ENCODE data around the gene RCAN1. TPM values are rescaled to one million over a fixed set of nuclear protein-coding genes. Genes with fewer than 3 reads are reported as not detected.

Gene RCAN1
- total and polyA plus RNA-seq, 2 of the 4 experiments (the other 2 are of a cell fraction): 53.5 to 175 TPM

- Histone ChIP-seq H3K79me1 (ENCODE audit: low read depth in 1 of 2, low read length in 2 of 2) (no peaks in the 10 kb centered on the region), H3K56ac (ENCODE audit: extremely low read depth, insufficient read depth, low read length) (no peak overlapping the region), H3K36me3 (ENCODE audit: control insufficient read depth, insufficient read depth, low read length) (no peaks in the 10 kb centered on the region), H2BK120ac (ENCODE audit: low read depth, low read length) (no peak overlapping the region), H3K4me3 (ENCODE audit: insufficient read depth, low read depth, low read length) (no peak overlapping the region), H3K9me3 (ENCODE audit: control insufficient read depth, insufficient read depth, low read length) (no peaks in the 10 kb centered on the region), H3K27ac (ENCODE audit: insufficient read depth, low read length) (no peak overlapping the region), H4K5ac (ENCODE audit: low read depth, low read length) (no peak overlapping the region), H4K8ac (ENCODE audit: low read depth in 2 of 2, low read length in 2 of 2) (no peak overlapping the region), H3K9me1 (ENCODE audit: insufficient read depth, low read length) (peaks cover 7% of the 10 kb centered on the region), H2BK15ac (ENCODE audit: low read depth, low read length) (no peak overlapping the region), H2BK20ac (ENCODE audit: low read depth, low read length) (no peak overlapping the region; the same call in 1 of the 2 replicates), H4K20me1 (ENCODE audit: insufficient read depth, low read length) (no peaks in the 10 kb centered on the region), H2AK5ac (ENCODE audit: low read depth, low read length) (no peak overlapping the region), H3K9ac (ENCODE audit: low read depth, low read length) (no peak overlapping the region), H2AFZ (replicated peaks; ENCODE audit: low read length, poor library complexity) (no peak overlapping the region), H3K14ac (replicated peaks; ENCODE audit: low read depth, low read length) (no peak overlapping the region), H2BK5ac (ENCODE audit: low read depth, low read length, poor library complexity, severe bottlenecking) (no peak overlapping the region), H3K4ac (ENCODE audit: low read depth, low read length) (no peak overlapping the region), H4K91ac (ENCODE audit: insufficient read depth, low read depth, low read length) (no peak overlapping the region), H3K4me2 (ENCODE audit: low read depth, low read length) (no peak overlapping the region), H2AK9ac (replicated peaks; ENCODE audit: low read depth, low read length, poor library complexity) (no peak overlapping the region), H3K18ac (ENCODE audit: low read depth, low read length) (no peak overlapping the region), H3K27me3 (ENCODE audit: control insufficient read depth, insufficient read depth, low read length) (peaks cover 2% of the 10 kb centered on the region; the same call in 1 of the 2 replicates), H3K23ac (ENCODE audit: low read depth, low read length) (no peak overlapping the region), H3K4me1 (ENCODE audit: control insufficient read depth, insufficient read depth, low read length) (peaks cover 3% of the 10 kb centered on the region)
- DNase-seq (peak; percentile 18), ATAC-seq (ENCODE audit: low read depth) (no peak)
- TF ChIP-seq BHLHE40 (IDR thresholded peaks at IDR 0.05; ENCODE audit: low read depth, low read length): peak; percentile 39; the same call in 1 of the 2 replicates
- no peak for TF ChIP-seq RAD21 (IDR thresholded peaks at IDR 0.05; ENCODE audit: low read length)
- intact Hi-C loops (cut with micrococcal nuclease) (no loop called here), dilution Hi-C loops (cut with HindIII; ENCODE audit: low sequenced_read_pairs, unreplicated experiment) (no loop called here), in situ Hi-C loops (cut with MboI; ENCODE audit: low sequenced_read_pairs) (no loop called here)
- POLR2A ChIA-PET (ENCODE audit: unreplicated experiment): no interaction called here
- no TSS peak for BruUV-seq (replicated peaks)
- CTCF ChIA-PET: no interaction called here
- 69% methylated on average over 2 of the region's 7 CpGs; no CpG with 5 or more reads in 1 of the 2 experiments for WGBS, 2 experiments (ENCODE audit: extremely low coverage in 2 of 2, insufficient read length in 1 of 2)
These were observed 27.5 kb upstream of the RCAN1 start for GRCh38 chr21:34642211-34643075.

Measured in IMR-90 (cell line).